KOPT-K1 (cell line): ENCODE data around the gene RFTN1.

Experiments used
- H3K27ac ChIP-seq: fragments of 200-600 bp; sonication (generic); 2 replicates; pipeline ENCODE4 v1.5.1; 2016; ENCODE audit warnings: antibody characterized with exemption, mild to moderate bottlenecking, low read depth, low read length; ENCODE audit not compliant: poor library complexity, severe bottlenecking
- H3K36me3 ChIP-seq: fragments of 200-600 bp; sonication (generic); 2 replicates; pipeline ENCODE4 v1.5.1; 2017; ENCODE audit warnings: antibody characterized with exemption, mild to moderate bottlenecking, low read length, moderate library complexity; ENCODE audit not compliant: insufficient read depth
- H3K9me3 ChIP-seq: fragments of 200-600 bp; sonication (generic); 2 replicates; pipeline ENCODE4 v1.5.1; 2017; ENCODE audit warnings: antibody characterized with exemption, low read length, mild to moderate bottlenecking; ENCODE audit not compliant: insufficient read depth, poor library complexity, severe bottlenecking

The RFTN1 gene

GRCh38 chr3:16378920-16379319, 134.6 kb downstream of the RFTN1 start:
- H3K9me3 ChIP-seq = peaks cover 12% of the 10 kb centered on the region
- no peaks in the 10 kb centered on the region for H3K36me3 ChIP-seq
- H3K27ac ChIP-seq = peak overlapping the region; percentile 95

- H3K9me3 ChIP-seq = peaks cover 12% of the 10 kb centered on the region
- peak overlapping the region; percentile 95 for H3K27ac ChIP-seq
- H3K36me3 ChIP-seq = no peaks in the 10 kb centered on the region
These were observed 135.1 kb downstream of the RFTN1 start for GRCh38 chr3:16378415-16378814.

- Histone ChIP-seq H3K9me3 (peaks cover 12% of the 10 kb centered on the region), H3K27ac (peak overlapping the region; percentile 95), H3K36me3 (no peaks in the 10 kb centered on the region)
These were observed 135.6 kb downstream of the RFTN1 start for GRCh38 chr3:16377847-16378302.

GRCh38 chr3:16377196-16377595, 136.3 kb downstream of the RFTN1 start:
- peak overlapping the region; percentile 95 for H3K27ac ChIP-seq

GRCh38 chr3:16375891-16376290, 137.6 kb downstream of the RFTN1 start:
- Histone ChIP-seq H3K36me3 (no peaks in the 10 kb centered on the region; the same call in 1 of the 2 replicates), H3K27ac (peak overlapping the region; percentile 95), H3K9me3 (peaks cover 12% of the 10 kb centered on the region)

More at GRCh38 chr3:16377196-16377595, 136.3 kb downstream of the RFTN1 start:
- peaks cover 12% of the 10 kb centered on the region for H3K9me3 ChIP-seq
- no peaks in the 10 kb centered on the region for H3K36me3 ChIP-seq

GRCh38 chr3:16374935-16375245, 138.6 kb downstream of the RFTN1 start:
- peak overlapping the region; percentile 10 for H3K27ac ChIP-seq
- peaks cover 12% of the 10 kb centered on the region for H3K9me3 ChIP-seq
- peaks cover 5% of the 10 kb centered on the region for H3K36me3 ChIP-seq

- peaks cover 11% of the 10 kb centered on the region for H3K36me3 ChIP-seq
- H3K9me3 ChIP-seq = peaks cover 12% of the 10 kb centered on the region
- H3K27ac ChIP-seq = peak overlapping the region; percentile 10
These were observed 139.2 kb downstream of the RFTN1 start for GRCh38 chr3:16374047-16374934.

GRCh38 chr3:16373341-16373946, 140.1 kb downstream of the RFTN1 start:
- Histone ChIP-seq H3K27ac (no peak overlapping the region), H3K9me3 (peaks cover 3% of the 10 kb centered on the region), H3K36me3 (peaks cover 18% of the 10 kb centered on the region)

GRCh38 chr3:16372362-16373292, 140.9 kb downstream of the RFTN1 start:
- Histone ChIP-seq H3K27ac (no peak overlapping the region), H3K36me3 (peaks cover 24% of the 10 kb centered on the region), H3K9me3 (no peaks in the 10 kb centered on the region)

GRCh38 chr3:16370872-16371740, 142.4 kb downstream of the RFTN1 start:
- peaks cover 37% of the 10 kb centered on the region for H3K36me3 ChIP-seq
- no peaks in the 10 kb centered on the region for H3K9me3 ChIP-seq
- no peak overlapping the region for H3K27ac ChIP-seq

GRCh38 chr3:16370503-16370871, 143.0 kb downstream of the RFTN1 start:
- H3K9me3 ChIP-seq = no peaks in the 10 kb centered on the region
- no peak overlapping the region for H3K27ac ChIP-seq
- peaks cover 43% of the 10 kb centered on the region for H3K36me3 ChIP-seq

GRCh38 chr3:16369885-16370284, 143.6 kb downstream of the RFTN1 start:
- Histone ChIP-seq H3K36me3 (peaks cover 47% of the 10 kb centered on the region), H3K27ac (no peak overlapping the region), H3K9me3 (no peaks in the 10 kb centered on the region)

- H3K36me3 ChIP-seq = peaks cover 52% of the 10 kb centered on the region
- no peaks in the 10 kb centered on the region for H3K9me3 ChIP-seq
- H3K27ac ChIP-seq = no peak overlapping the region
These were observed 144.2 kb downstream of the RFTN1 start for GRCh38 chr3:16369276-16369675.

- peaks cover 57% of the 10 kb centered on the region for H3K36me3 ChIP-seq
- no peaks in the 10 kb centered on the region for H3K9me3 ChIP-seq
- H3K27ac ChIP-seq = no peak overlapping the region
These were observed 146.9 kb downstream of the RFTN1 start for GRCh38 chr3:16366581-16366980.
